Measurements from ENCODE around the gene RFPL1. TPM values are rescaled to one million over a fixed set of nuclear protein-coding genes. Genes with fewer than 3 reads are reported as not detected.

The RFPL1 gene
- total RNA-seq, 1 donor from 2014 or later: not detected

DNA sequence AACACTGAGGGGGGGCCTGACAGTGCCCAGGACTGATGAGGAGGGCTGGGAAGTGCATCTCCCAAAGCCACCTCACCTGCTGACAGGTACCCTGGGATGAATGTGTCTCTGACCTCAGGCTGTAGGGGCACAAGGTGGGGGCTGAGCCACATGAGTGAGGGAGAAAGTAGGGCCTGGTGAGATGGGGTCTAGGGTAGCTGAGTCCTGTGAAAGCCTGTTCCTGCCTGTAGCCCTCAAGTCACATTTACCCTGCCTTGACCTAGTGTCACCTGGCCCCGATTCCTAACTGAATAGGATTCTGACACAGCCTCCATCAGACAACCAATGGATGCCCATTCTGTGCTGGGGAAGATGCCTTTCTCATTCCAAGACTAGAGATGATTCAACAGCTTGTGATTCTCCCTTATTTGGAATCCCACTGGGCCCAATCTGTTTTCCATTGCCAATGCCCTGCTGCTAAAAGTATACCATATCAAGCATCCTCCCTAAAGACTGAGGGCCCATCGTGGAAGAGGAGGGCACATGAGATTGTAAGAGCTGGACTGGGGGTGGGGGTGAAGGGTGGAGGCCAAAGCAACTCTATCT lies 11.1 kb upstream of the RFPL1 start:
- H3K36me3 Mint-ChIP-seq (ENCODE audit: low read depth, unreplicated experiment): no peaks in the 10 kb centered on the region
- H3K27ac Mint-ChIP-seq (ENCODE audit: unreplicated experiment): no peak overlapping the region
- no peak for DNase-seq (ENCODE audit: low spot score)
- no peak for TF ChIP-seq CTCF (IDR thresholded peaks at IDR 0.05; ENCODE audit: unreplicated experiment)
- peaks cover 15% of the 10 kb centered on the region for H3K4me1 Mint-ChIP-seq (ENCODE audit: unreplicated experiment)
- H3K27me3 Mint-ChIP-seq (ENCODE audit: unreplicated experiment): no peaks in the 10 kb centered on the region
- no peaks in the 10 kb centered on the region for H3K9me3 Mint-ChIP-seq (ENCODE audit: unreplicated experiment)
- H3K4me3 Mint-ChIP-seq (ENCODE audit: unreplicated experiment): no peak overlapping the region

DNA sequence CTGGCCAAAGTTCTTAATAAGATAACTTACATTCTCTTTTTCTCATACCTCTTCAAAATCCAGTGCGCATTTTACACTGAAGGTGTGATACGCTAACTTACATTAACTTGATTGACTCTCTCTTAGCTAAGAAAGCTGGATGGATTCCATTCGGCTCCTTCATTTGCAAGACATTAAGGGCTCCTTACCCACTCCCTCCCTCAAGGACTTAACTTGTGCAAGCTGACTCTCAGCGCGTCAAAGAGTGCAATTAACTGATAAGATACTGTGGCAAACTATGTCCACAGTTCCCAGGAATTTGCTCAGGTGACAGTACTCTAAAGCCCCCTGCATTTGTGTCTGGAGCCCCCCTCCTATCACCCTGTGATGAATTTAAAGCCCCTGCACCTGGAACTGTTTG lies 6.4 kb upstream of the RFPL1 start:
- Mint-ChIP-seq H3K36me3 (ENCODE audit: low read depth, unreplicated experiment) (no peaks in the 10 kb centered on the region), H3K9me3 (ENCODE audit: unreplicated experiment) (no peaks in the 10 kb centered on the region), H3K4me1 (ENCODE audit: unreplicated experiment) (peaks cover 7% of the 10 kb centered on the region), H3K27me3 (ENCODE audit: unreplicated experiment) (no peaks in the 10 kb centered on the region), H3K27ac (ENCODE audit: unreplicated experiment) (no peak overlapping the region), H3K4me3 (ENCODE audit: unreplicated experiment) (no peak overlapping the region)
- no peak for TF ChIP-seq CTCF (IDR thresholded peaks at IDR 0.05; ENCODE audit: unreplicated experiment)
- no peak for DNase-seq (ENCODE audit: low spot score)

DNA sequence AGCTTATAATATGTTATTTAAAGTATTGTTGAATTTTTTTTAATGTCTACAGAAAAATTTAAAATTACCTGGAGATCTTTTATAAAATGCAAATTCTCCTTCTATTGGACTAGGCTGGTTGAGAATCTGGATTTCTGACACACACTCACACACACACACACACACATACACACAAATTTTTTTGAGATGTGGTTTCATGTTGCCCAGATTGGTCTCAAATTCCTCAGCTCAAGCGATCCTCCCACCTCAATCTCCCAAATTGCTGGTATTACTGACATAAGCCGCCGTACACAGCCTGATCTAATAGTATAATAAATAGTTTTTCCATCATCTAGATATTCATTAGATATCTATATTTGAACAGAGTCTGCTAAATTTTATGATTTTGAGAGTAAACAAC lies 4.5 kb upstream of the RFPL1 start:
- no peaks in the 10 kb centered on the region for H3K27me3 Mint-ChIP-seq (ENCODE audit: unreplicated experiment)
- no peaks in the 10 kb centered on the region for H3K36me3 Mint-ChIP-seq (ENCODE audit: low read depth, unreplicated experiment)
- peaks cover 7% of the 10 kb centered on the region for H3K4me1 Mint-ChIP-seq (ENCODE audit: unreplicated experiment)
- DNase-seq (ENCODE audit: low spot score): no peak
- H3K4me3 Mint-ChIP-seq (ENCODE audit: unreplicated experiment): no peak overlapping the region
- no peak for TF ChIP-seq CTCF (IDR thresholded peaks at IDR 0.05; ENCODE audit: unreplicated experiment)
- H3K9me3 Mint-ChIP-seq (ENCODE audit: unreplicated experiment): no peaks in the 10 kb centered on the region
- H3K27ac Mint-ChIP-seq (ENCODE audit: unreplicated experiment): no peak overlapping the region

- peaks cover 7% of the 10 kb centered on the region for H3K4me1 Mint-ChIP-seq (ENCODE audit: unreplicated experiment)
- no peaks in the 10 kb centered on the region for H3K9me3 Mint-ChIP-seq (ENCODE audit: unreplicated experiment)
- no peak overlapping the region for H3K27ac Mint-ChIP-seq (ENCODE audit: unreplicated experiment)
- H3K4me3 Mint-ChIP-seq (ENCODE audit: unreplicated experiment): no peak overlapping the region
- no peak for TF ChIP-seq CTCF (IDR thresholded peaks at IDR 0.05; ENCODE audit: unreplicated experiment)
- no peak for DNase-seq (ENCODE audit: low spot score)
- no peaks in the 10 kb centered on the region for H3K36me3 Mint-ChIP-seq (ENCODE audit: low read depth, unreplicated experiment)
- no peaks in the 10 kb centered on the region for H3K27me3 Mint-ChIP-seq (ENCODE audit: unreplicated experiment)
Observed at GRCh38 chr22:29434288-29434687, 4.1 kb upstream of the RFPL1 start.

DNA sequence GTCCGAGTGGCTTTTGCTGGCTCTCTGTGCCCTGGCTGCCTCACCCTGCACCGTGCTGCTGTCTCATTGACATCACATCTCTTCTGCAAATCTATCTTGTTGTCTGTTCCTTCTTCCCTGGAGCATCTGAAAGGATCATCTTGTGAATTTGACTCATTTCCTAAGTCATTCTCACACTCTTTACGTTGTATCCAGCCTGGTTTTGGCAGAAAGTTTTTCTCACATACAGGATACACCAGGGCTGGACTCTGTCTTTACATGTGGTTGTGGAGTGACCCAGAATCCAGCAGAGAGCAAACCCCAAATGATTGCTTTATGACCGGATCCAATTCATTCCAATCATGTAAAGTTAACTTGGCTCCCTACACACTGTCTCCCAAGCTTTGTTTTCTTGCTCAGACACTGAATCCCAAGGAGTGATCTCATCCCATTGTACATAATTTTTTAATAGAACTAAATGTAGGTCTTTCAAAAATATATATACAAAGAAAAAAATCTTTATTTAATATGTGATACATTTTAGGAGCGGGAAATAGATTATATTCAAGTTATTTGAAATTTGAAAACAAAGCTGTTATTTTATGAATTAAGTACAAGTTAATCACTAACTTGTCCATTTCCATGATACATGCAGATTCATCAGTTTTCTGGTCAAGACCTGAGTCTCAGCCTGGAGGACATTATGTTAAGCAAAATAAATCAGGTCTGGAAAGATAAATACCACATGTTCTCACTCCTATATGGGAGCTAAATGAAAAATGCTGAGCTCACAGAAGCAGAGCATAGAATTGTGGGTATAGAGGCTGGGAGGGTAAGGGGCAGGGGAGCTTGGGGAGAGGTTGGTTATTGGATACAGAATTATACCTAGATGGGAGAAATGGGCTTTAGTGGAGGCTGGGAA lies 2.9 kb upstream of the RFPL1 start:
- Mint-ChIP-seq H3K27me3 (ENCODE audit: unreplicated experiment) (no peaks in the 10 kb centered on the region), H3K9me3 (ENCODE audit: unreplicated experiment) (no peaks in the 10 kb centered on the region), H3K4me1 (ENCODE audit: unreplicated experiment) (peaks cover 7% of the 10 kb centered on the region), H3K4me3 (ENCODE audit: unreplicated experiment) (no peak overlapping the region), H3K27ac (ENCODE audit: unreplicated experiment) (no peak overlapping the region), H3K36me3 (ENCODE audit: low read depth, unreplicated experiment) (no peaks in the 10 kb centered on the region)
- DNase-seq (ENCODE audit: low spot score): no peak
- TF ChIP-seq CTCF (IDR thresholded peaks at IDR 0.05; ENCODE audit: unreplicated experiment): no peak
